Activated CD4-positive, alpha-beta T cell treated with anti-CD3 and anti-CD28 coated beads, Interleukin-10, Interleukin-2, amounts not matched to agents 100 ng/mL and 50 ng/mL, durations not matched to agents 16 hours and 8 hours (primary cell): ENCODE results near the gene SLC38A8.

Experiments
- DNase-seq: peaks from one replicate; pipeline ENCODE4 v3.0.0-alpha.2; 2020

The SLC38A8 gene

GRCh38 chr16:84047626-84048025 lies 5.0 kb upstream of the SLC38A8 start:
- no peak for DNase-seq

- no peak for DNase-seq
Measured at GRCh38 chr16:84047206-84047605, 4.6 kb upstream of the SLC38A8 start.

GRCh38 chr16:84045818-84046470 lies 3.3 kb upstream of the SLC38A8 start:
- DNase-seq = no peak

GRCh38 chr16:84045001-84045817 lies 2.6 kb upstream of the SLC38A8 start:
- DNase-seq = no peak

- DNase-seq = no peak
Measured at GRCh38 chr16:84044118-84044488, 1.5 kb upstream of the SLC38A8 start.

GRCh38 chr16:84043486-84044117 lies 1.0 kb upstream of the SLC38A8 start:
- DNase-seq = no peak

GRCh38 chr16:84042879-84043485 lies 387 bp upstream of the SLC38A8 start:
- no peak for DNase-seq

GRCh38 chr16:84041881-84042280 lies 714 bp downstream of the SLC38A8 start:
- no peak for DNase-seq

GRCh38 chr16:84040823-84041820 lies 1.5 kb downstream of the SLC38A8 start:
- DNase-seq = no peak

- no peak for DNase-seq
Measured at GRCh38 chr16:84040226-84040822, 2.3 kb downstream of the SLC38A8 start.

- DNase-seq = no peak
Measured at GRCh38 chr16:84039696-84040095, 2.9 kb downstream of the SLC38A8 start.

- DNase-seq = no peak
Measured at GRCh38 chr16:84038469-84038868, 4.1 kb downstream of the SLC38A8 start.

GRCh38 chr16:84036982-84037425 lies 5.6 kb downstream of the SLC38A8 start:
- no peak for DNase-seq

- no peak for DNase-seq
Measured at GRCh38 chr16:84036131-84036530, 6.5 kb downstream of the SLC38A8 start.

- no peak for DNase-seq
Measured at GRCh38 chr16:84034516-84034915, 8.1 kb downstream of the SLC38A8 start.

- no peak for DNase-seq
Measured at GRCh38 chr16:84033251-84034195, 9.1 kb downstream of the SLC38A8 start.

- no peak for DNase-seq
Measured at GRCh38 chr16:84032458-84033178, 10.0 kb downstream of the SLC38A8 start.

GRCh38 chr16:84031556-84031955 lies 11.0 kb downstream of the SLC38A8 start:
- DNase-seq = no peak

- DNase-seq = no peak
Measured at GRCh38 chr16:84029297-84030047, 13.1 kb downstream of the SLC38A8 start.
